Prostate gland (tissue), 2 donors: ENCODE results near the gene FOXD1.

Experiments used
- CTCF ChIP-seq, 4 experiments: fragments of 200-600 bp in 2 of 4; fragments of 450-650 bp in 2 of 4; sonication (generic) in 2 of 4; IDR thresholded peaks; 1 replicate in 3 of 4; 2 replicates in 1 of 4; pipeline ENCODE4 v1.5.1; 2016 to 2019; ENCODE audit warnings: antibody characterized with exemption in 4 of 4, mild to moderate bottlenecking in 2 of 4, moderate library complexity in 2 of 4
- POLR2A ChIP-seq: fragments of 450-650 bp; IDR thresholded peaks from one replicate; pipeline ENCODE4 v1.6.1; 2016; ENCODE audit warnings: antibody characterized with exemption, mild to moderate bottlenecking
- POLR2AphosphoS5 ChIP-seq: sonication (generic); formaldehyde crosslinking; IDR thresholded peaks from one replicate; pipeline ENCODE4 v1.6.1; 2017; ENCODE audit warnings: antibody characterized with exemption

DNA sequence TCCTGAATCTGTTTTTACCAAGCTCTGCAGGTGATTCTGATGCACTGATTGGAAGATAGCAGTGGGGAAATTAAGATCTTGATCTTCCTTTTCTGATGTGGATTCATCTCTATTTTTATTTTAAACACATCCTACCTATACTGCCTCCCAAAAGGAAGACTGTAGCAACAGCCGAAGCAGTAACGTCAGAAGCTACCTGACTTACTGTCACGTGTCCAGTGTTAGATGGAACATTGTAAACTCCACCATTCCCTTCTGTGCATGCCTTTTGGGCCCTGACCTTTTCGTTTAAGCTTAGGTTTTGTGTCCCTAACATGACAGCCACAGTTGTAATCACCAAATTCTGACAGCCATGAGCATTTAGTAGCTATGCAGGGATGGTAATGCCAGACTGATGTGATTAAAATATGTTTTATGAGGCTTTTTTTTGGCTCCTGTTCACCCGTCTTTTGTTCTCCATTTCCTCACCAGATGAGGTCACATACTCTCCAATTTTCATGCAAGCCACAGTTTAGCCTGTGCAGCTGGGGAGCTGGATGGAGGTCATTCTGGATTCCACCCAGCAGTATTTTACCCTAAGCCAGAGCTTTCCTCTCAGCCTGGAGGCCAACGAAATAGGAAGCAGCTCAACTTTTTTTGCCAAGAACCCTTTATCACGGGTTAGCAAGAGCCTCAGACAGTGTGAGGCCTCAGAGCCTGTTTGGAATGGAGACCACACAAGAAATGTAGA lies 15.6 kb upstream of the FOXD1 start:
- TF ChIP-seq CTCF (IDR thresholded peaks at IDR 0.05) (no peak), POLR2AphosphoS5 (no peak), POLR2A (no peak)
